Pancreas (tissue), 10 donors: Measurements from ENCODE around the gene IGFBP3. TPM values are rescaled to one million over a fixed set of nuclear protein-coding genes. Genes with fewer than 3 reads are reported as not detected.

Source experiments
- ATAC-seq, 4 donors: fragments of 200-7000 bp; cut with Tn5 transposase; one replicate each; pipeline versions ENCODE4 v1.8.0 to v1.9.1; 2020; ENCODE audit warnings: mild to moderate bottlenecking in 4 of 4, moderate library complexity in 4 of 4
- DNase-seq, 6 donors: peaks; one replicate each; pipeline ENCODE4 v3.0.0-alpha.2; 2020
- FAIRE-seq: peaks from 2 replicates; lab custom pipeline; 2012; peaks lifted over from hg19 to GRCh38; lab: Jason Lieb, UNC
- H3K27ac ChIP-seq, 4 donors: fragments of 200-600 bp; sonication (generic); 1 replicate in 3 of 4; 2 replicates in 1 of 4; pipeline versions ENCODE4 v1.5.0 to v1.8.0; 2020
- H3K27me3 ChIP-seq, 4 donors: fragments of 200-600 bp; one replicate each; pipeline ENCODE4 v1.8.0; 2021
- H3K36me3 ChIP-seq, 3 donors: fragments of 200-600 bp; sonication (generic) in 1 of 3; one replicate each; pipeline versions ENCODE4 v1.5.0 to v1.8.0; 2020 to 2021
- H3K4me1 ChIP-seq, 3 donors: fragments of 200-600 bp; one replicate each; pipeline ENCODE4 v1.8.0; 2021
- H3K4me3 ChIP-seq, 4 donors: fragments of 200-600 bp; sonication (generic) in 2 of 4; one replicate each; pipeline versions ENCODE4 v1.5.0 to v1.8.0; 2020 to 2021
- H3K9me3 ChIP-seq, 4 donors: fragments of 200-600 bp; one replicate each; pipeline ENCODE4 v1.8.0; 2021
- WGBS, 2 donors: extraction: QIAGEN DNeasy Blood & Tissue Kit; methylation state at CpG; one replicate each; pipeline ENCODE4 v1.1.7; 2013; 5-methylcytosine and 5-hydroxymethylcytosine counted together
- intact Hi-C, 3 donors: fragments of 100-400 bp; cut with DNase I; formaldehyde crosslinking; loops; one replicate each; pipeline versions ENCODE4 v1.11.1 to v1.14.2; 2022
- polyA plus RNA-seq, 2 donors: library from polyadenylated mRNA; stranded (reverse); fragments of 200-250 nt; gene quantifications; one replicate each; pipeline ENCODE4 v1.2.3, GENCODE V29; 2013
- total RNA-seq, 6 donors: library from RNA; stranded (reverse); fragmentation: NEBNext Ultra II Directional in 4 of 6; extraction: Animal tissue kit (Norgen Biotek cat#: 25700) in 4 of 6; gene quantifications; one replicate each; pipeline versions ENCODE4 v1.2.1 to v1.2.4, GENCODE V29; 2021 to 2023
- TF ChIP-seq, protein P1 (sequence below), 4 donors: fragments of 200-600 bp; sonication (generic) in 3 of 4; IDR thresholded peaks; one replicate each; pipeline versions ENCODE4 v1.5.0 to v1.8.0; 2021; ENCODE audit warnings: antibody characterized with exemption in 4 of 4
- donor health status: healthy with polysubstance abuse.
- donor health status: DM: no; HTN: no; CAD: no; lungs with moderate emphysema.
- donor health status: DM: no; HTN: no; CAD: no.
- donor health status: control.
- donor health status: control.
- donor health status: Bipolar disorder and iron deficiency.
- donor health status: DM: yes; HTN: yes; CAD: no.
- donor health status: DM: no; HTN: no; CAD: no.
- donor health status: DM: no; HTN: no; CAD: no.
- donor health status: DM: yes; HTN: yes; CAD: no.

Gene IGFBP3
- total and polyA plus RNA-seq, 8 donors = 4.6 to 27.3 (median 13.1) TPM

DNA sequence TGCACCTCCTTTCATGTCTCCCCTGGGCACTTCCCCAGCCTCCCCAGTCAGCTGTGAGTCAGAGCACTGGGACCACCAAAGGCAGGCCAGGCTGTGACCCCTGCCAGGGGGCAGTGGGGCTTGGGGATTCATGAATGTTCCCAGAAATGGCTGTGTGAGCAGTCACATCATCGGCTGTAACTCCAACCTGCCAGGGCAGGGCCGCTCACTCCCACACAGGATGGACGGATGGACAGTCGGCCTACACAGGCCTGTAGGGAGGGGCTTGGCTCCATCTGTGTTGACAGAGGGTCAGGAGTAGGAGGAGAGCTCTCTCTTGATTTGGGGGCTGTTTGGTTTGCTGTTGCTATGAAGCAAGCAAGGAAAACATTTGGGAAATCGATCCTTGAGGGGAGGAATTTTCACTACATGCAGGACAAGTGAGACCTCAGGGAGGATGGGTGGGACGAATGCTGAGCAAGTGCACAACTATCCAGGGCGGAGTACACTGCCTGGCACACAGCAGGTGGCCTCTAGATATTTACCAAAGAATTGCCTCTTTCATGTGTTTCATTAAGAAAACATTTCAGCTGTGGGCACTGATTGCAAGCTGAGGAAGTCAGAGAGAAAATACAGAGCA, 35.7 kb downstream of the IGFBP3 start:
- Histone ChIP-seq H3K9me3 (no peaks in the 10 kb centered on the region), H3K27ac (no peak overlapping the region), H3K4me1 (no peaks in the 10 kb centered on the region), H3K4me3 (no peak overlapping the region), H3K27me3 (peaks cover 0 to 4% (median 2%) of the 10 kb centered on the region in 4 donors), H3K36me3 (no peaks in the 10 kb centered on the region)
- 41 to 54% methylated on average over 7 of the region's 7 CpGs for WGBS, 2 donors
- intact Hi-C loops = no loop called here
- TF ChIP-seq, protein P1, sequence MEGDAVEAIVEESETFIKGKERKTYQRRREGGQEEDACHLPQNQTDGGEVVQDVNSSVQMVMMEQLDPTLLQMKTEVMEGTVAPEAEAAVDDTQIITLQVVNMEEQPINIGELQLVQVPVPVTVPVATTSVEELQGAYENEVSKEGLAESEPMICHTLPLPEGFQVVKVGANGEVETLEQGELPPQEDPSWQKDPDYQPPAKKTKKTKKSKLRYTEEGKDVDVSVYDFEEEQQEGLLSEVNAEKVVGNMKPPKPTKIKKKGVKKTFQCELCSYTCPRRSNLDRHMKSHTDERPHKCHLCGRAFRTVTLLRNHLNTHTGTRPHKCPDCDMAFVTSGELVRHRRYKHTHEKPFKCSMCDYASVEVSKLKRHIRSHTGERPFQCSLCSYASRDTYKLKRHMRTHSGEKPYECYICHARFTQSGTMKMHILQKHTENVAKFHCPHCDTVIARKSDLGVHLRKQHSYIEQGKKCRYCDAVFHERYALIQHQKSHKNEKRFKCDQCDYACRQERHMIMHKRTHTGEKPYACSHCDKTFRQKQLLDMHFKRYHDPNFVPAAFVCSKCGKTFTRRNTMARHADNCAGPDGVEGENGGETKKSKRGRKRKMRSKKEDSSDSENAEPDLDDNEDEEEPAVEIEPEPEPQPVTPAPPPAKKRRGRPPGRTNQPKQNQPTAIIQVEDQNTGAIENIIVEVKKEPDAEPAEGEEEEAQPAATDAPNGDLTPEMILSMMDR (IDR thresholded peaks at IDR 0.05) = no peak
- DNase-seq = no peak
- peak in 1 of 4 donors; percentile 44 for ATAC-seq
- FAIRE-seq = no peak

DNA sequence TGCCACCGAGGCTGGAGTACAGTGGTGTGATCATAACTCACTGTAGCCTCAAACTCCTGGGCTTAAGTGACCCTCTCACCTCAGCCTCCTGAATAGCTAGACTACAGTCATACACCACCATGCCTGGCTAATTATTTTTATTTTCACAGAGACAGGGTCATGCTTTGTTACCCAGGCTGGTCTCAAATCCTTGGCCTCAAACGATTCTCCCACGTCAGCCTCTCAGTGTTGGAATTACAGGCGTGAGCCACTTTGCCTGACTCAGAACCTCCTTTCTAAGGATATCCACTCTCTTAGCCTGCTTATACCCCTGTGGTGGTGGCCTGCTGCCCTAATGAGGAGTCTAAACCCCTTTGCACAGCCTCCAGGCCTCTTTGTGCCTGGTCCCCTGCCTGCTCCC, 36.9 kb downstream of the IGFBP3 start:
- 64 to 82% methylated on average over 4 of the region's 4 CpGs for WGBS, 2 donors
- Histone ChIP-seq H3K4me3 (no peak overlapping the region), H3K9me3 (no peaks in the 10 kb centered on the region), H3K36me3 (no peaks in the 10 kb centered on the region), H3K27ac (no peak overlapping the region), H3K27me3 (peaks cover 0 to 4% (median 2%) of the 10 kb centered on the region in 4 donors), H3K4me1 (no peaks in the 10 kb centered on the region)
- ATAC-seq (no peak), DNase-seq (no peak), FAIRE-seq (no peak)
- TF ChIP-seq, protein P1 (IDR thresholded peaks at IDR 0.05) = no peak
- intact Hi-C loops = no loop called here

DNA sequence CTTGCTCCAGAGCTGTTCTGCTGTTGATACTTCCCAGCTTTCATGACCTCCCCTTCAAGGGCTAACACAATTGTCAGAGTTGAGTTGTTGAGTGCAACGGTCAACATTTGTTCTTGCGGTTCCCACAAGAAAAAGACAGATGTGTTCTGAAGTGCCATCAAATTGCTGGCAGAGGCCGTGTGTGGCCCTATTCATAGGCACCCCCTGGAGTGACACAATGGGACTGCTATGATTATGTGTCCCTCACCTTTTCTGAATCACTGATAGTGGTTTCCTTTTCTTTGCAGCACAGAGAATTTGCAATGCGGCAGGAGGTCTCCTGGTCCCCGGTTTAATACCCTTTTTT, 38.6 kb downstream of the IGFBP3 start:
- no peaks in the 10 kb centered on the region for H3K36me3 ChIP-seq
- TF ChIP-seq, protein P1 (IDR thresholded peaks at IDR 0.05) = no peak
- no peak for FAIRE-seq
- H3K27ac ChIP-seq = no peak overlapping the region
- H3K27me3 ChIP-seq = peaks cover 0 to under 1% (median 0%) of the 10 kb centered on the region in 4 donors
- no peak overlapping the region for H3K4me3 ChIP-seq
- no peak for ATAC-seq
- no peaks in the 10 kb centered on the region for H3K9me3 ChIP-seq
- no peaks in the 10 kb centered on the region for H3K4me1 ChIP-seq
- DNase-seq = no peak
- 44 to 55% methylated on average over 5 of the region's 5 CpGs for WGBS, 2 donors
- intact Hi-C loops = no loop called here

DNA sequence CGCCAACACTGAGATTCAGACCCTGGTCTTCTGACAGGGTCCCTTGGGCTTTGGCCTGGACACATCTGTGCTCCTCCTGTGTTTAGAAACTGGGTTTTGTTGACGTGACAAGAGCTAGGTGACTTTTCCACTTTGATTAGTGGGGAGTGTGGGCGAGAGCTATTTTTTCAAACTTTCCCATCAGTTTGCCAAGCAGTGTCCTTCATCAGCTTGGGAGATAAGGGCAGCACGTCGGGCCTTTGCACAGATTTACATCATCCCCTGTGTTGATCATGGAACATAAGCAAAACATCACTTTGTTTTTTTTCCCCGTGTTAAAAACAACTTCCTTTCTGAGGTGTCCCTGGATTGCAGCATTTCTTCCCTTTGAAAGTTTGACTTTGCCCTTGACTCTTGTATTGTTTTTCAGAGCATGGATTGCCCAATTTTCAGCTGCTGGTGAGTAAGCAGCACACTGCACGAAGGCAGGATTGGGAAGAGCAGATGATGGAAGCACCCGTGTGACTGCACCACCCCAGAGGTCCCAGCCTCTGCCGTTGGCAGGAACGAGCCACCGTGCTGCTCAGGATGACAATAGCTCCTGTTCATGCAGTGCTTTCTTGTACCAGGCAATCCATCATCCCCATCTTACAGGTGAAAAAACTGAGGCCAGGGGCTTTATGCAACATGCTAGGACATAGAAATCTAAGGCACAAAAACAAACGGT, 39.2 kb downstream of the IGFBP3 start:
- H3K27me3 ChIP-seq = no peaks in the 10 kb centered on the region
- no peaks in the 10 kb centered on the region for H3K4me1 ChIP-seq
- H3K4me3 ChIP-seq = no peak overlapping the region
- intact Hi-C loops = no loop called here
- no peaks in the 10 kb centered on the region for H3K9me3 ChIP-seq
- H3K27ac ChIP-seq = no peak overlapping the region
- DNase-seq = no peak
- no peak for FAIRE-seq
- H3K36me3 ChIP-seq = no peaks in the 10 kb centered on the region
- WGBS, 2 donors = 46 to 53% methylated on average over 12 of the region's 12 CpGs
- TF ChIP-seq, protein P1 (IDR thresholded peaks at IDR 0.05) = no peak
- no peak for ATAC-seq

DNA sequence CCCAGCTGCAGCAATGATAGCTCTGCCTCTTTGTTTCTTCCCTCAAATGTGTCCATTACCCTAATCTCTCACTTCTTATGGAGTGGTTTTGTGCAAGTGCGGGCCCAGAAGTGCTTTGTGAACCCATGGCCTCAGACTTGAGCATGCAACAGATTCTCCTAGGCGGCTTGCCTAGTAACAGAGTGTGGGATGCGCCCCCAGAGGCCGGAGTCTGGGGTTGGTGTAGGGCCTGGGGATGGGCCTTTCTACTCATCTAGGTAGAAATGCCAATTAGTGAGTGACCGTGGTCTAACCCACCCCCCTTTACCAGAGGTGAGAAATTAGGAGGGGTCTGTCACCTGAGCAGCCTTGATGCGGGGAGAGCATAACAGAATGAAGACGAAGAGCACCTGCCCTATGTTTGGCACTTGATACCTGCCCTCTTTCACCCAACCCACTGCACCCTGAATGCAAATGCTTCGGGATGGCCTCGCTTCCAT, 39.8 kb downstream of the IGFBP3 start:
- intact Hi-C loops = no loop called here
- TF ChIP-seq, protein P1 (IDR thresholded peaks at IDR 0.05) = no peak
- no peak overlapping the region for H3K27ac ChIP-seq
- H3K36me3 ChIP-seq = no peaks in the 10 kb centered on the region
- H3K27me3 ChIP-seq = no peaks in the 10 kb centered on the region
- no peak for FAIRE-seq
- no peaks in the 10 kb centered on the region for H3K9me3 ChIP-seq
- H3K4me3 ChIP-seq = no peak overlapping the region
- no peak for DNase-seq
- 85 to 86% methylated on average over 9 of the region's 9 CpGs for WGBS, 2 donors
- H3K4me1 ChIP-seq = no peaks in the 10 kb centered on the region
- ATAC-seq = no peak
